Memory B cell (primary cell): ENCODE data around the gene CCHCR1.

ENCODE experiments used
- ATAC-seq: fragments of 150-1000 bp; cut with Tn5 transposase; 2 replicates; pipeline ENCODE4 v1.10.0; 2021; ENCODE audit warnings: low read depth, mild to moderate bottlenecking, moderate library complexity
- DNase-seq, 2 donors: peaks; one replicate each; pipeline ENCODE4 v3.0.0; 2022; ENCODE audit warnings: low spot score in 2 of 2
- H3K27ac Mint-ChIP-seq: one replicate; pipeline ENCODE4 v1.8.0; 2022; ENCODE audit warnings: mild to moderate bottlenecking, moderate library complexity, mixed read lengths
- H3K27me3 Mint-ChIP-seq: one replicate; pipeline ENCODE4 v1.8.0; 2022; ENCODE audit warnings: mixed read lengths
- H3K36me3 Mint-ChIP-seq: one replicate; pipeline ENCODE4 v1.8.0; 2022; ENCODE audit warnings: mild to moderate bottlenecking, mixed read lengths
- H3K4me1 Mint-ChIP-seq: one replicate; pipeline ENCODE4 v1.8.0; 2022; ENCODE audit warnings: mixed read lengths
- H3K4me3 Mint-ChIP-seq: one replicate; pipeline ENCODE4 v1.8.0; 2022; ENCODE audit warnings: mild to moderate bottlenecking, moderate library complexity, mixed read lengths
- H3K9me3 Mint-ChIP-seq: one replicate; pipeline ENCODE4 v1.8.0; 2022; ENCODE audit warnings: mixed read lengths

CCHCR1 gene

GRCh38 chr6:31142361-31142761 is 15.2 kb downstream of the CCHCR1 start:
- ATAC-seq (no peak), DNase-seq (no peak)
- no peaks in the 10 kb centered on the region for H3K9me3 Mint-ChIP-seq
- peaks cover 2% of the 10 kb centered on the region for H3K27me3 Mint-ChIP-seq
- H3K27ac Mint-ChIP-seq: no peak overlapping the region
- H3K4me3 Mint-ChIP-seq: no peak overlapping the region
- H3K4me1 Mint-ChIP-seq: peaks cover 4% of the 10 kb centered on the region
- peaks cover 8% of the 10 kb centered on the region for H3K36me3 Mint-ChIP-seq

- Mint-ChIP-seq H3K4me1 (peaks cover 4% of the 10 kb centered on the region), H3K36me3 (peaks cover 8% of the 10 kb centered on the region), H3K27me3 (peaks cover 2% of the 10 kb centered on the region), H3K9me3 (no peaks in the 10 kb centered on the region), H3K27ac (no peak overlapping the region), H3K4me3 (no peak overlapping the region)
- DNase-seq (no peak), ATAC-seq (no peak)
These were observed 17.0 kb downstream of the CCHCR1 start for GRCh38 chr6:31140643-31141042.

GRCh38 chr6:31139599-31139998 is 18.0 kb downstream of the CCHCR1 start:
- Mint-ChIP-seq H3K4me1 (peaks cover 4% of the 10 kb centered on the region), H3K4me3 (no peak overlapping the region), H3K9me3 (no peaks in the 10 kb centered on the region)

GRCh38 chr6:31138982-31139381 is 18.6 kb downstream of the CCHCR1 start, which contains the start of gene PSORS1C2:
TSS of gene PSORS1C2 (minus strand) at chr6:31139066. CDS start at chr6:31139026, 40 bp downstream.
- no peaks in the 10 kb centered on the region for H3K36me3 Mint-ChIP-seq
- no peak within 1 kb of the TSS for H3K27ac Mint-ChIP-seq
- H3K27me3 Mint-ChIP-seq: peaks cover 2% of the 10 kb centered on the region
- ATAC-seq (no peak), DNase-seq (no peak)
- peaks cover 4% of the 10 kb centered on the region for H3K4me1 Mint-ChIP-seq
- no peaks in the 10 kb centered on the region for H3K9me3 Mint-ChIP-seq
- H3K4me3 Mint-ChIP-seq: no peak within 1 kb of the TSS

More at GRCh38 chr6:31139599-31139998, 18.0 kb downstream of the CCHCR1 start:
- H3K27ac Mint-ChIP-seq: no peak overlapping the region
- H3K27me3 Mint-ChIP-seq: peaks cover 2% of the 10 kb centered on the region
- ATAC-seq (no peak), DNase-seq (no peak)
- H3K36me3 Mint-ChIP-seq: peaks cover 3% of the 10 kb centered on the region

- no peaks in the 10 kb centered on the region for H3K36me3 Mint-ChIP-seq
- no peaks in the 10 kb centered on the region for H3K9me3 Mint-ChIP-seq
- ATAC-seq (no peak), DNase-seq (no peak)
- H3K4me1 Mint-ChIP-seq: peaks cover 4% of the 10 kb centered on the region
- peaks cover 4% of the 10 kb centered on the region for H3K27me3 Mint-ChIP-seq
- no peak overlapping the region for H3K27ac Mint-ChIP-seq
- H3K4me3 Mint-ChIP-seq: no peak overlapping the region
These were observed 21.9 kb downstream of the CCHCR1 start for GRCh38 chr6:31135710-31136109.

GRCh38 chr6:31132806-31133205 is 24.8 kb downstream of the CCHCR1 start:
- Mint-ChIP-seq H3K4me1 (peaks cover 9% of the 10 kb centered on the region), H3K27me3 (peaks cover 6% of the 10 kb centered on the region), H3K9me3 (no peaks in the 10 kb centered on the region), H3K4me3 (no peak overlapping the region), H3K36me3 (no peaks in the 10 kb centered on the region), H3K27ac (no peak overlapping the region)
- ATAC-seq (no peak), DNase-seq (no peak)

- ATAC-seq (no peak), DNase-seq (no peak)
- no peaks in the 10 kb centered on the region for H3K36me3 Mint-ChIP-seq
- no peak overlapping the region for H3K4me3 Mint-ChIP-seq
- H3K4me1 Mint-ChIP-seq: peaks cover 6% of the 10 kb centered on the region
- H3K9me3 Mint-ChIP-seq: no peaks in the 10 kb centered on the region
- H3K27ac Mint-ChIP-seq: no peak overlapping the region
- H3K27me3 Mint-ChIP-seq: peaks cover 4% of the 10 kb centered on the region
These were observed 26.0 kb downstream of the CCHCR1 start for GRCh38 chr6:31131595-31131994.

- DNase-seq (no peak), ATAC-seq (no peak)
- Mint-ChIP-seq H3K36me3 (no peaks in the 10 kb centered on the region), H3K27me3 (peaks cover 6% of the 10 kb centered on the region), H3K4me3 (no peak overlapping the region), H3K4me1 (peaks cover 8% of the 10 kb centered on the region), H3K27ac (no peak overlapping the region), H3K9me3 (no peaks in the 10 kb centered on the region)
These were observed 26.9 kb downstream of the CCHCR1 start for GRCh38 chr6:31130751-31131150.

GRCh38 chr6:31129130-31129529 is 28.5 kb downstream of the CCHCR1 start:
- no peak for ATAC-seq
- DNase-seq: no peak
- Mint-ChIP-seq H3K27me3 (peaks cover 8% of the 10 kb centered on the region), H3K4me3 (no peak overlapping the region), H3K9me3 (no peaks in the 10 kb centered on the region), H3K36me3 (no peaks in the 10 kb centered on the region), H3K4me1 (peaks cover 8% of the 10 kb centered on the region), H3K27ac (no peak overlapping the region)

GRCh38 chr6:31128093-31128676 is 29.4 kb downstream of the CCHCR1 start:
- DNase-seq (peak; percentile 73 to 83), ATAC-seq (peak; percentile 87)
- Mint-ChIP-seq H3K4me3 (no peak overlapping the region), H3K27ac (no peak overlapping the region), H3K27me3 (peaks cover 9% of the 10 kb centered on the region), H3K9me3 (no peaks in the 10 kb centered on the region), H3K36me3 (no peaks in the 10 kb centered on the region), H3K4me1 (peaks cover 8% of the 10 kb centered on the region)

- peaks cover 8% of the 10 kb centered on the region for H3K4me1 Mint-ChIP-seq
- no peak for DNase-seq
- no peak overlapping the region for H3K4me3 Mint-ChIP-seq
- no peak overlapping the region for H3K27ac Mint-ChIP-seq
- ATAC-seq: no peak
- no peaks in the 10 kb centered on the region for H3K36me3 Mint-ChIP-seq
- H3K27me3 Mint-ChIP-seq: peaks cover 11% of the 10 kb centered on the region
- no peaks in the 10 kb centered on the region for H3K9me3 Mint-ChIP-seq
These were observed 31.0 kb downstream of the CCHCR1 start for GRCh38 chr6:31126396-31127175.

- no peak overlapping the region for H3K4me3 Mint-ChIP-seq
- DNase-seq (no peak), ATAC-seq (no peak)
- H3K27ac Mint-ChIP-seq: no peak overlapping the region
- H3K36me3 Mint-ChIP-seq: no peaks in the 10 kb centered on the region
- peaks cover 11% of the 10 kb centered on the region for H3K27me3 Mint-ChIP-seq
- peaks cover 8% of the 10 kb centered on the region for H3K4me1 Mint-ChIP-seq
- no peaks in the 10 kb centered on the region for H3K9me3 Mint-ChIP-seq
These were observed 31.8 kb downstream of the CCHCR1 start for GRCh38 chr6:31125586-31126363.

- no peaks in the 10 kb centered on the region for H3K36me3 Mint-ChIP-seq
- peaks cover 8% of the 10 kb centered on the region for H3K4me1 Mint-ChIP-seq
- peaks cover 11% of the 10 kb centered on the region for H3K27me3 Mint-ChIP-seq
These were observed 32.4 kb downstream of the CCHCR1 start for GRCh38 chr6:31125162-31125561.

More at GRCh38 chr6:31125162-31125561, 32.4 kb downstream of the CCHCR1 start:
- Mint-ChIP-seq H3K27ac (no peak overlapping the region), H3K4me3 (no peak overlapping the region), H3K9me3 (no peaks in the 10 kb centered on the region)
- no peak for ATAC-seq
- no peak for DNase-seq
